Karpas-422 (cell line): ENCODE data around the gene SLC35E1. TPM values are rescaled to one million over a fixed set of nuclear protein-coding genes. Genes with fewer than 3 reads are reported as not detected.

Source experiments
- DNase-seq: peaks from one replicate; pipeline ENCODE4 v3.0.0-alpha.2; 2015
- H2AFZ ChIP-seq: fragments of 200-600 bp; sonication (generic); 2 replicates; pipeline ENCODE4 v1.6.1; 2014; ENCODE audit warnings: antibody characterized with exemption, low read length, mixed read lengths
- H3K27ac ChIP-seq: fragments of 200-600 bp; sonication (generic); 2 replicates; pipeline ENCODE4 v1.5.1; 2014; ENCODE audit warnings: mild to moderate bottlenecking, low read length, moderate library complexity
- H3K27me3 ChIP-seq: fragments of 200-600 bp; sonication (generic); 2 replicates; pipeline ENCODE4 v1.6.1; 2014; ENCODE audit warnings: low read length, mixed read lengths
- H3K36me3 ChIP-seq: fragments of 200-600 bp; sonication (generic); 2 replicates; pipeline ENCODE4 v1.6.1; 2014; ENCODE audit warnings: low read length, mixed read lengths; ENCODE audit not compliant: insufficient read depth
- H3K4me1 ChIP-seq: fragments of 200-600 bp; sonication (generic); 2 replicates; pipeline ENCODE4 v1.6.1; 2014; ENCODE audit warnings: mild to moderate bottlenecking, low read length, mixed read lengths
- H3K4me2 ChIP-seq: fragments of 200-600 bp; sonication (generic); 2 replicates; pipeline ENCODE4 v1.6.1; 2014; ENCODE audit warnings: low read length, low read depth, mild to moderate bottlenecking; ENCODE audit not compliant: poor library complexity, severe bottlenecking
- H3K4me3 ChIP-seq: fragments of 200-600 bp; sonication (generic); 2 replicates; pipeline ENCODE4 v1.5.1; 2014; ENCODE audit warnings: mild to moderate bottlenecking, antibody characterized with exemption, low read length, mixed read lengths
- H3K79me2 ChIP-seq: fragments of 200-600 bp; sonication (generic); 2 replicates; pipeline ENCODE4 v1.6.1; 2014; ENCODE audit warnings: mild to moderate bottlenecking, low read length, mixed read lengths
- H3K9ac ChIP-seq: fragments of 200-600 bp; sonication (generic); 2 replicates; pipeline ENCODE4 v1.6.0; 2014; ENCODE audit warnings: low read length
- H3K9me2 ChIP-seq: fragments of 200-600 bp; sonication (generic), shearing (Covaris generic); replicated peaks from 2 replicates; pipeline ENCODE4 v1.6.0; 2014; ENCODE audit warnings: mild to moderate bottlenecking, low read length, moderate library complexity; ENCODE audit not compliant: insufficient read depth
- H3K9me3 ChIP-seq: fragments of 300-700, 200-600 bp; sonication (generic); 2 replicates; pipeline ENCODE4 v1.6.1; 2014; ENCODE audit warnings: low read length, mixed read lengths
- H4K20me1 ChIP-seq: fragments of 200-600 bp; sonication (generic); 2 replicates; pipeline ENCODE4 v1.6.1; 2014; ENCODE audit warnings: mild to moderate bottlenecking, antibody characterized with exemption, low read length, low read depth; ENCODE audit not compliant: insufficient read depth
- total RNA-seq: library from RNA; depleted of rRNA; stranded (reverse); fragments of >200 nt; shearing (Covaris generic); gene quantifications from 2 replicates; pipeline ENCODE4 v1.2.3, GENCODE V29; 2014; ENCODE audit warnings: low replicate concordance

Gene SLC35E1
- total RNA-seq, 1 experiment from 2014 or later: 33.5 TPM

- Histone ChIP-seq H3K9me3 (no peaks in the 10 kb centered on the region), H3K9ac (no peak overlapping the region)
Observed at GRCh38 chr19:16524991-16525734, 47.1 kb downstream of the SLC35E1 start.

GRCh38 chr19:16522559-16523377 lies 49.4 kb downstream of the SLC35E1 start:
- no peak for DNase-seq
- Histone ChIP-seq H3K79me2 (peaks cover 5% of the 10 kb centered on the region; the same call in 1 of the 2 replicates), H3K36me3 (peaks cover 47% of the 10 kb centered on the region), H3K4me2 (no peak overlapping the region), H3K9me3 (no peaks in the 10 kb centered on the region), H3K9ac (no peak overlapping the region), H4K20me1 (peaks cover 33% of the 10 kb centered on the region), H3K9me2 (no peaks in the 10 kb centered on the region), H2AFZ (no peak overlapping the region), H3K27ac (no peak overlapping the region), H3K4me1 (no peaks in the 10 kb centered on the region), H3K4me3 (no peak overlapping the region), H3K27me3 (no peaks in the 10 kb centered on the region)

More at GRCh38 chr19:16524991-16525734, 47.1 kb downstream of the SLC35E1 start:
- Histone ChIP-seq H3K4me2 (no peak overlapping the region), H4K20me1 (peaks cover 31% of the 10 kb centered on the region), H3K36me3 (peaks cover 43% of the 10 kb centered on the region), H3K79me2 (peaks cover 8% of the 10 kb centered on the region; the same call in 1 of the 2 replicates), H3K27me3 (no peaks in the 10 kb centered on the region), H2AFZ (no peak overlapping the region), H3K9me2 (no peaks in the 10 kb centered on the region), H3K27ac (no peak overlapping the region), H3K4me3 (no peak overlapping the region), H3K4me1 (no peaks in the 10 kb centered on the region)
- DNase-seq: no peak

- Histone ChIP-seq H4K20me1 (peaks cover 31% of the 10 kb centered on the region), H3K9ac (no peak overlapping the region), H3K4me1 (no peaks in the 10 kb centered on the region), H3K9me3 (no peaks in the 10 kb centered on the region), H3K79me2 (no peaks in the 10 kb centered on the region), H2AFZ (no peak overlapping the region), H3K27ac (no peak overlapping the region), H3K4me3 (no peak overlapping the region), H3K9me2 (no peaks in the 10 kb centered on the region), H3K4me2 (no peak overlapping the region), H3K36me3 (peaks cover 44% of the 10 kb centered on the region), H3K27me3 (no peaks in the 10 kb centered on the region)
- no peak for DNase-seq
Observed at GRCh38 chr19:16521715-16522289, 50.4 kb downstream of the SLC35E1 start.

- H3K27ac ChIP-seq: no peak overlapping the region
- no peak overlapping the region for H3K4me3 ChIP-seq
- no peak overlapping the region for H3K9ac ChIP-seq
- H3K9me3 ChIP-seq: no peaks in the 10 kb centered on the region
- H3K9me2 ChIP-seq: no peaks in the 10 kb centered on the region
- H3K4me1 ChIP-seq: no peaks in the 10 kb centered on the region
- H3K79me2 ChIP-seq: no peaks in the 10 kb centered on the region
- peaks cover 46% of the 10 kb centered on the region for H3K36me3 ChIP-seq
- H3K4me2 ChIP-seq: no peak overlapping the region
- peaks cover 36% of the 10 kb centered on the region for H4K20me1 ChIP-seq
- H3K27me3 ChIP-seq: no peaks in the 10 kb centered on the region
- no peak overlapping the region for H2AFZ ChIP-seq
- DNase-seq: no peak
Observed at GRCh38 chr19:16520986-16521624, 51.1 kb downstream of the SLC35E1 start.

GRCh38 chr19:16520074-16520973 lies 51.9 kb downstream of the SLC35E1 start:
- H3K27ac ChIP-seq: no peak overlapping the region
- H3K79me2 ChIP-seq: no peaks in the 10 kb centered on the region
- no peaks in the 10 kb centered on the region for H3K9me3 ChIP-seq
- H3K36me3 ChIP-seq: peaks cover 43% of the 10 kb centered on the region
- H3K27me3 ChIP-seq: no peaks in the 10 kb centered on the region
- no peak overlapping the region for H2AFZ ChIP-seq
- H3K4me1 ChIP-seq: peaks cover 1% of the 10 kb centered on the region; the same call in 1 of the 2 replicates
- no peak for DNase-seq
- H3K9me2 ChIP-seq: no peaks in the 10 kb centered on the region
- H3K4me3 ChIP-seq: no peak overlapping the region
- peaks cover 36% of the 10 kb centered on the region for H4K20me1 ChIP-seq
- H3K9ac ChIP-seq: no peak overlapping the region
- H3K4me2 ChIP-seq: no peak overlapping the region

GRCh38 chr19:16519230-16519687 lies 53.0 kb downstream of the SLC35E1 start:
- no peak overlapping the region for H3K27ac ChIP-seq
- no peak overlapping the region for H3K4me2 ChIP-seq
- H3K36me3 ChIP-seq: peaks cover 43% of the 10 kb centered on the region
- peaks cover 36% of the 10 kb centered on the region for H4K20me1 ChIP-seq
- no peaks in the 10 kb centered on the region for H3K9me2 ChIP-seq
- no peak overlapping the region for H3K4me3 ChIP-seq
- peaks cover 11% of the 10 kb centered on the region for H3K4me1 ChIP-seq
- no peak overlapping the region for H3K9ac ChIP-seq
- DNase-seq: no peak
- no peaks in the 10 kb centered on the region for H3K9me3 ChIP-seq
- no peaks in the 10 kb centered on the region for H3K79me2 ChIP-seq
- no peak overlapping the region for H2AFZ ChIP-seq
- H3K27me3 ChIP-seq: no peaks in the 10 kb centered on the region

- no peak for DNase-seq
- H3K27ac ChIP-seq: no peak overlapping the region
- peaks cover 41% of the 10 kb centered on the region for H3K36me3 ChIP-seq
- H3K9me3 ChIP-seq: no peaks in the 10 kb centered on the region
- H3K9me2 ChIP-seq: no peaks in the 10 kb centered on the region
- peaks cover 33% of the 10 kb centered on the region for H4K20me1 ChIP-seq
- no peaks in the 10 kb centered on the region for H3K79me2 ChIP-seq
- H2AFZ ChIP-seq: no peak overlapping the region
- H3K4me3 ChIP-seq: no peak overlapping the region
- H3K9ac ChIP-seq: no peak overlapping the region
- H3K4me1 ChIP-seq: peaks cover 11% of the 10 kb centered on the region
- no peak overlapping the region for H3K4me2 ChIP-seq
- H3K27me3 ChIP-seq: no peaks in the 10 kb centered on the region
Observed at GRCh38 chr19:16518483-16519229, 53.6 kb downstream of the SLC35E1 start.
